RWPE1 (cell line): ENCODE results near the gene CCNQ.

Experiments used
- CTCF ChIA-PET: fragments of 350-600 bp; sonication (Branson Sonifier 250); formaldehyde crosslinking; extraction: SDS; loops from one replicate; lab custom pipeline; 2021; lab: Yijun Ruan, JAX
- POLR2A ChIA-PET: fragments of 400-600 bp; formaldehyde crosslinking; extraction: SDS; loops from one replicate; lab custom pipeline; 2020; ENCODE audit warnings: antibody characterized with exemption; ENCODE audit not compliant: low non-redundant PET; lab: Yijun Ruan, JAX
- DNase-seq: peaks from one replicate; pipeline ENCODE4 v3.0.0; 2012; ENCODE audit warnings: low spot score
- H3K27ac ChIP-seq: fragments of 450-650 bp; 2 replicates; pipeline ENCODE4 v1.5.1; 2017
- TF ChIP-seq, protein P1 (sequence below): fragments of 450-650 bp; conservative IDR thresholded peaks from 2 replicates; pipeline ENCODE4 v1.5.1; 2017; ENCODE audit warnings: low read depth, mild to moderate bottlenecking

CCNQ gene

DNA sequence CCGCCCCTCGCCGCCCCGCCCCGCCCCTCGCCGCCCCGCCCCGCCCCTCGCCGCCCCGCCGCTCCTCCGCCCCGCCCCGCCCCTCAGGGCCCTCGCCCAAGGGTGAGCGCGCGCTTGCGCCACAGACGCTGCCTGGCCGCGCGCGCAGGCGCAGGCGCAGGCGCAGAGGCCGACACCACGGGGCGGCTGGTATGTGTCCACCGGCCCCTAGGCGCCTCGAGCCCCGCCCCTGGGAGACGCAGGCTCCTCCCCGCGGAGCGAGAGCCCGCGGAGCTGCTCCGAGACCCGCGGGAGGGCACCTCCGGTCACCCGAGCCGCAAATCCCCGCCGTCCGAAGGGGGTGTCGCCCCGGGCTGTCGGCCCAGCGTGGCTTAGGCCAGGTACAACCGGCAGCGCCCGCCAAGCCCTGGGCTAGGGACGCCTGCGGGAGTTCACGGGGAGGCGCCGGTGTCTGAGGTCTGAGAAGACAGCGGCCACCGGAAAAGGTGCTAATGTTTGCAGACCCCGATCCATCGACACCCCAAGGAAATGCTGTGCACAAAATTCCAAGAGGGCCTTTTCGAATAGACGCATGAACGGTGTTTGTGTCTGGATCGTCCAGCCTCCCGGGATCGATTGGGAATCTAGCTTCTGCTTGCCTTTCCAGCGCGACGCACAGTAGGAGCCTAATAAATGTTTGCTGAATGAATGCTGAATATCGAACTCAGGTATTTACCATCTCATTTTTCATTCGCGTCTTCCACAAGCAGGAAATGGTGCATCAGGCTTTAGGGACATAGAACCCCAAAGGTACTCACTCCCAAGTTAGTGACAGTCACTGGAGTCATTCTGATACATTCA, 473 bp upstream of the CCNQ start:
- peak overlapping the region; percentile 76 for H3K27ac ChIP-seq
- ChIA-PET POLR2A (interaction anchor here (0.6 kb wide), 1 partner anchor 85 kb away, joined by 4 read pairs; no protein-coding TSS in a partner anchor), CTCF (interaction anchor here (1.0 to 1.3 kb wide), 2 partner anchors 10 to 68 kb away, joined by 3 to 4 read pairs; no protein-coding TSS in a partner anchor)
- TF ChIP-seq, protein P1, sequence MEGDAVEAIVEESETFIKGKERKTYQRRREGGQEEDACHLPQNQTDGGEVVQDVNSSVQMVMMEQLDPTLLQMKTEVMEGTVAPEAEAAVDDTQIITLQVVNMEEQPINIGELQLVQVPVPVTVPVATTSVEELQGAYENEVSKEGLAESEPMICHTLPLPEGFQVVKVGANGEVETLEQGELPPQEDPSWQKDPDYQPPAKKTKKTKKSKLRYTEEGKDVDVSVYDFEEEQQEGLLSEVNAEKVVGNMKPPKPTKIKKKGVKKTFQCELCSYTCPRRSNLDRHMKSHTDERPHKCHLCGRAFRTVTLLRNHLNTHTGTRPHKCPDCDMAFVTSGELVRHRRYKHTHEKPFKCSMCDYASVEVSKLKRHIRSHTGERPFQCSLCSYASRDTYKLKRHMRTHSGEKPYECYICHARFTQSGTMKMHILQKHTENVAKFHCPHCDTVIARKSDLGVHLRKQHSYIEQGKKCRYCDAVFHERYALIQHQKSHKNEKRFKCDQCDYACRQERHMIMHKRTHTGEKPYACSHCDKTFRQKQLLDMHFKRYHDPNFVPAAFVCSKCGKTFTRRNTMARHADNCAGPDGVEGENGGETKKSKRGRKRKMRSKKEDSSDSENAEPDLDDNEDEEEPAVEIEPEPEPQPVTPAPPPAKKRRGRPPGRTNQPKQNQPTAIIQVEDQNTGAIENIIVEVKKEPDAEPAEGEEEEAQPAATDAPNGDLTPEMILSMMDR = no peak
- DNase-seq = peak; percentile 82

DNA sequence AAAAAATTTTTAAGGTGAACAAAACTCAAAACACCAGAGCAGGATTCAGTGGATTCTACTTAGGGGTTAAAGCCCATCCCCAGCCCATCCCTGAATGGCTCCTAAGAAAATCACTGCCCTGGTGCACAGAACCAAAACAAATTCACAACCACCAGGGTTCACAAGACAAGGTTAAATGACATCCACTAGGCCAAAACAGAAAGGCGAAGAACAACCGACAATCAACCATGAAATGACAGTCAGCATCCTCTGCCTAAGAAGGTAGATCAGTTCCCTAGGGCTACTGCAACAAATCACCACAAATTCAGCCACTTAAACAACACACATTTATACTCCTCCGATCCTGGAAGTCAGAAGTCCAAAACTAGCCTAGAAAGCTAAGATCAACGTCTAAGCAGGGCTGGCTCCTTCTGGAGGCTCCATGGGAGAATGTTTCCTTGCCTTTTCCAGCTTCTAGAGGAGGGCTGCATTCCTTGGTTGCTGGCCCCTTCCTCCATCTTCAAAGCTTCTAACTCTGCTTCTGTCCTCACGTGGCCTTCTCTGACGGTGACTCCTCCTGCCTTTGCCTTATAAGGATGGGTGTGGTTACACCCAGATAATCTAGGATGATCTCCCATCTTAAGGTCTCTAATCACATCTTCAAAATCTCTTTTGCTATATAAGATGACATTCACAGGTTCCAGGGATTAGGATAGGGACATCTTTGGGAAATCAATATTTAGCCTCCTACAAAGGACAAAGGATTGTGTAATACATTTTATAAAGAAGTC, 1.8 kb downstream of the CCNQ start:
- POLR2A ChIA-PET = interaction anchor here (0.9 kb wide), 1 partner anchor 49 kb away, joined by 3 read pairs; no protein-coding TSS in a partner anchor
- CTCF ChIA-PET = interaction anchor here (0.6 kb wide), 1 partner anchor 95 kb away, joined by 3 read pairs; no protein-coding TSS in a partner anchor
- TF ChIP-seq, protein P1 = no peak

GRCh38 chrX:153595859-153596857, 2.8 kb downstream of the CCNQ start:
- no peak for DNase-seq
- CTCF ChIA-PET = no interaction called here
- POLR2A ChIA-PET = no interaction called here
- TF ChIP-seq, protein P1 = no peak
- no peak overlapping the region for H3K27ac ChIP-seq

More for the DNA sequence above, 1.8 kb downstream of the CCNQ start:
- no peak for DNase-seq
- no peak overlapping the region for H3K27ac ChIP-seq

- TF ChIP-seq, protein P1 = no peak
- ChIA-PET POLR2A (no interaction called here), CTCF (no interaction called here)
These were observed 3.6 kb downstream of the CCNQ start for GRCh38 chrX:153595387-153595786.

GRCh38 chrX:153593811-153594500, 5.0 kb downstream of the CCNQ start:
- ChIA-PET CTCF (no interaction called here), POLR2A (no interaction called here)
- no peak for DNase-seq
- TF ChIP-seq, protein P1 = no peak
- no peak overlapping the region for H3K27ac ChIP-seq

More at GRCh38 chrX:153595387-153595786, 3.6 kb downstream of the CCNQ start:
- no peak overlapping the region for H3K27ac ChIP-seq
- DNase-seq = no peak
